ENCODE measurements around the gene PTGFRN. TPM values are rescaled to one million over a fixed set of nuclear protein-coding genes. Genes with fewer than 3 reads are reported as not detected.

The PTGFRN gene
- total and polyA plus RNA-seq, 2 of the 8 experiments (the other 6 are each of a cell fraction or from before 2014, with no cell fraction given): 13.0 to 32.6 TPM

DNA sequence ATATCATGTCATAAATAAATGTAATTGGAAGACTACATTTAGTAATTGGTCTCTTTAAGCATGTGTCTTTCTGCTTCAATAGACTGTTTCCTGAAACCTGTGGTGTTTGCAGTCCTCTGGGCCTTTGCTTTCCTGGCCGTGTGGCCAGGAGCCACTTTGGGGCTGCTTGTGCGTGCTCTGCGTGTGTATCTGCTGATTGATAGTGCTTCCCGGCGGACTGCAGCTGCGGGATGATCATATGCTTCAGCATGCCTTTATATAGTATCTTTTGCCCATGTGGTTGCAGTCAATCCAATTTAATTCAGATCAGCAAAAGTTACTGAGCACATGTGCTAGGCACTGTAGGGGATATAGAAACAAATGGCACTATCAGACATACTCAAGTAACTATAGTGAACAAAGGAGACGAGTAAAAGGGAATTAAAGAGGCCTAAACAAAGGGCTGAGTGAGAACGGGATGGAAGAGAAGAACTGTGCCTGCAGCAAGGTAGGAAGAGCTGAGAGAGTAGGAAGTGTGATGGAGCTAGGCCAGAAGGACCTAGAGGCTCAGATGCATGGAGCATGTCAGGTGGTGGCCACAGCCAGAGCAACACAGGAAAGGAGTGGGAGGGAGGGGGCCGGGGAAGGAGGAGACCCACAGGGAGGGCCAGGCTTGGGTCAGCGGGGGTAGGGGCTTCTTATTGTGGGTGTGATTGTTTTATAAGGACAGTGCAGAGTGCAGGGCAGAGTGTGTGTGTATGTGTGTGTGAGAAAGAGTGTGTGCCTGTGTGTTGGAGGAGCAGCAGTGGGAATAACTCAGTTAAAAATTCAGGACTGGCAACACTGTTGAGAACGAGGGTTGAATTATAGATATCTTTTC, 123.2 kb downstream of the PTGFRN start:
- no peak overlapping the region for H2AK5ac ChIP-seq (ENCODE audit: low read depth, low read length)
- H3K4me3 ChIP-seq (ENCODE audit: extremely low read depth in 1 of 4, insufficient read depth in 2 of 4, low read depth in 3 of 4, low read length in 4 of 4): no peak overlapping the region
- H2BK12ac ChIP-seq (ENCODE audit: low read depth, low read length): no peak overlapping the region
- no peaks in the 10 kb centered on the region for H4K20me1 ChIP-seq (replicated peaks in 1 of 2; ENCODE audit: control insufficient read depth in 1 of 2, insufficient read depth in 2 of 2, low read length in 2 of 2)
- no peak overlapping the region for H3K4me2 ChIP-seq (ENCODE audit: insufficient read depth in 1 of 2, low read depth in 2 of 2, low read length in 2 of 2)
- H3K79me1 ChIP-seq (ENCODE audit: low read depth, low read length): no peaks in the 10 kb centered on the region
- H4K8ac ChIP-seq (ENCODE audit: extremely low read depth, insufficient read depth, low read length): no peak overlapping the region
- no peak for FAIRE-seq
- no peak overlapping the region for H3K18ac ChIP-seq (ENCODE audit: extremely low read depth, low read length)
- H2BK5ac ChIP-seq (ENCODE audit: low read depth, low read length): no peak overlapping the region
- 83% methylated on average over 10 of the region's 11 CpGs; no CpG with 5 or more reads in 1 of the 2 experiments for WGBS, 2 experiments (ENCODE audit: extremely low coverage in 1 of 2, insufficient coverage in 1 of 2, insufficient read length in 1 of 2, insufficient replicate concordance in 2 of 2, low coverage in 1 of 2, low lambda C conversion rate in 2 of 2, missing lambda C conversion rate in 1 of 2)
- H3K56ac ChIP-seq (replicated peaks; ENCODE audit: insufficient read length, low read depth, low read length): no peak overlapping the region
- no peak overlapping the region for H2BK15ac ChIP-seq (ENCODE audit: low read length)
- H3K27me3 ChIP-seq (replicated peaks in 1 of 4; ENCODE audit: control insufficient read depth in 3 of 4, extremely low read depth in 1 of 4, insufficient read depth in 3 of 4, low read length in 3 of 4): no peaks in the 10 kb centered on the region
- DNase-seq (ENCODE audit: low read depth in 1 of 2, low spot score in 2 of 2): no peak
- peaks cover 0 to 6% (median 0%) of the 10 kb centered on the region in 4 experiments; a peak in 2 of 7 replicates for H3K4me1 ChIP-seq (replicated peaks in 1 of 4; ENCODE audit: control insufficient read depth in 3 of 4, insufficient read depth in 4 of 4, low read length in 3 of 4)
- no peak overlapping the region for H3K4ac ChIP-seq (replicated peaks; ENCODE audit: insufficient read length, low read depth, low read length)
- no peaks in the 10 kb centered on the region for H3K36me3 ChIP-seq (ENCODE audit: control insufficient read depth in 2 of 4, insufficient read depth in 4 of 4, low read length in 3 of 4)
- no peak overlapping the region for H2AFZ ChIP-seq (ENCODE audit: low read length)
- TF ChIP-seq CTBP2 (IDR thresholded peaks at IDR 0.05; ENCODE audit: borderline replicate concordance, insufficient read depth, insufficient read length, low read length) (no peak), SIRT6 (IDR thresholded peaks at IDR 0.05; ENCODE audit: low read length) (no peak), CEBPB (IDR thresholded peaks at IDR 0.05; ENCODE audit: low read depth, low read length) (no peak), BRCA1 (IDR thresholded peaks at IDR 0.05; ENCODE audit: low read depth, low read length) (no peak), TAF7 (optimal IDR thresholded peaks at IDR 0.05; ENCODE audit: borderline replicate concordance, low read depth, low read length) (no peak), POU5F1 (IDR thresholded peaks at IDR 0.05; ENCODE audit: low read depth, low read length) (no peak), RFX5 (IDR thresholded peaks at IDR 0.05; ENCODE audit: borderline replicate concordance, low read depth, low read length) (no peak)
- H3K79me2 ChIP-seq (ENCODE audit: control insufficient read depth in 1 of 2, insufficient read depth in 2 of 2, low read length in 2 of 2): peaks cover 0 to 3% of the 10 kb centered on the region in 2 experiments; a peak in 1 of 4 replicates
- H4K5ac ChIP-seq (ENCODE audit: insufficient read length, low read depth, low read length): no peak overlapping the region
- ChIA-PET CTCF (ENCODE audit: partially characterized antibody) (interaction anchor here (1.1 kb wide), 1 partner anchor 305 kb away, joined by 3 read pairs; no protein-coding TSS in a partner anchor), POLR2A (ENCODE audit: partially characterized antibody) (no interaction called here)
- H4K91ac ChIP-seq (replicated peaks; ENCODE audit: insufficient read length, low read length): no peak overlapping the region
- H2BK120ac ChIP-seq (replicated peaks; ENCODE audit: low read depth, low read length): no peak overlapping the region
- H3K9me3 ChIP-seq (ENCODE audit: insufficient read depth in 2 of 2, low read depth in 1 of 2, low read length in 1 of 2): no peaks in the 10 kb centered on the region
- H3K14ac ChIP-seq (ENCODE audit: insufficient read length): no peak overlapping the region
- 0 out of 2 replicates have a peak overlapping the region, but pooled peaks have one; percentile 22 for H2BK20ac ChIP-seq (ENCODE audit: low read length)
- H3K23ac ChIP-seq (ENCODE audit: insufficient read length): no peak overlapping the region
- no peak overlapping the region for H3K27ac ChIP-seq (ENCODE audit: low read depth, low read length)
- H3K23me2 ChIP-seq (ENCODE audit: low read depth, low read length): no peaks in the 10 kb centered on the region; the same call in 1 of the 2 replicates
- H3K9ac ChIP-seq (replicated peaks in 1 of 4; ENCODE audit: extremely low read depth in 1 of 4, low read depth in 3 of 4, low read length in 3 of 4): no peak overlapping the region

Data from H1 (cell line).